ENCODE data around the gene MUC4.

DNA sequence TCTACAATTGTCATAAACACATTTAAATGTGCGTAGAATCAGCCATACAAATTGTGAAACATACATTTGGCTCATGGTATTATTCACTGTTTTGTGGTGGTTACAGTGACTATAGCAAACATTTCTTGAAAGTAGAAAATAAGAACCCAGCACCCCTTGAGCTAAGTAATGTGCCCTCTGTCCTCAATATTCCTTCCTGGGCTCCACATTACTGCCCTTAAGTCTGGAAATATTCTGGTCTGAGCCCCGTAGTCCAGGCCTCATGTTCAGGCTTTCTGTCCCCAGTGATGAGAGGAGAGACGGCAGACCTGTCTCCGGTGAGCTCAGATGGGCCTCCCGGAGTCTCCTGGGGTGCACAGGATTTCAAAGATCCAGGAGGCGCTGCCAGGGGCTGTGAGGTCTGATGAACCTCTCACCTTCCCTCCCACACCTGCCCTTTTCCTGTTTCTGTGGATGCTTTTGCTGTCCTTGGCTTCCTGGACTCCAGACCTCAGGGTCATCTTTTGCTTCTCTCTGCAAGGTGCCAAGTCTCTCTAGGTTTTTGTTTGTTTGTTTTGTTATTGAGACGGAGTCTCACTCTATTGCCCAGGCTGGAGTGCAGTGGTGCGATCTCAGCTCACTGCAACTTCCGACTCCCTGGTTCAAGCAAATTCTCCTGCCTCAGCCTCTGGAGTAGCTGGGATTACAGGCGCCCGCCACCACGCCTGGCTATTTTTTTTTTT, 99.8 kb downstream of the MUC4 start:
- TF ChIP-seq POLR2AphosphoS5 (IDR thresholded peaks at IDR 0.05; ENCODE audit: low read depth, low read length) (no peak), TAF1 (IDR thresholded peaks at IDR 0.05; ENCODE audit: low read depth, low read length) (no peak), POLR2A (IDR thresholded peaks at IDR 0.05; ENCODE audit: low read depth, low read length) (no peak)

Data from GM12891 (cell line).